Activated gamma-delta T cell (primary cell): Measurements from ENCODE around the gene GNB1L.

Experiments used
- DNase-seq: peaks from one replicate; lab custom pipeline; 2025; lab: John Stamatoyannopoulos, UW

Gene GNB1L

GRCh38 chr22:19808873-19809478 is 45.7 kb downstream of the GNB1L start:
- DNase-seq, result no peak

- no peak for DNase-seq
Measured at GRCh38 chr22:19807914-19808872, 46.5 kb downstream of the GNB1L start.

GRCh38 chr22:19807161-19807913 is 47.3 kb downstream of the GNB1L start:
- no peak for DNase-seq

DNA sequence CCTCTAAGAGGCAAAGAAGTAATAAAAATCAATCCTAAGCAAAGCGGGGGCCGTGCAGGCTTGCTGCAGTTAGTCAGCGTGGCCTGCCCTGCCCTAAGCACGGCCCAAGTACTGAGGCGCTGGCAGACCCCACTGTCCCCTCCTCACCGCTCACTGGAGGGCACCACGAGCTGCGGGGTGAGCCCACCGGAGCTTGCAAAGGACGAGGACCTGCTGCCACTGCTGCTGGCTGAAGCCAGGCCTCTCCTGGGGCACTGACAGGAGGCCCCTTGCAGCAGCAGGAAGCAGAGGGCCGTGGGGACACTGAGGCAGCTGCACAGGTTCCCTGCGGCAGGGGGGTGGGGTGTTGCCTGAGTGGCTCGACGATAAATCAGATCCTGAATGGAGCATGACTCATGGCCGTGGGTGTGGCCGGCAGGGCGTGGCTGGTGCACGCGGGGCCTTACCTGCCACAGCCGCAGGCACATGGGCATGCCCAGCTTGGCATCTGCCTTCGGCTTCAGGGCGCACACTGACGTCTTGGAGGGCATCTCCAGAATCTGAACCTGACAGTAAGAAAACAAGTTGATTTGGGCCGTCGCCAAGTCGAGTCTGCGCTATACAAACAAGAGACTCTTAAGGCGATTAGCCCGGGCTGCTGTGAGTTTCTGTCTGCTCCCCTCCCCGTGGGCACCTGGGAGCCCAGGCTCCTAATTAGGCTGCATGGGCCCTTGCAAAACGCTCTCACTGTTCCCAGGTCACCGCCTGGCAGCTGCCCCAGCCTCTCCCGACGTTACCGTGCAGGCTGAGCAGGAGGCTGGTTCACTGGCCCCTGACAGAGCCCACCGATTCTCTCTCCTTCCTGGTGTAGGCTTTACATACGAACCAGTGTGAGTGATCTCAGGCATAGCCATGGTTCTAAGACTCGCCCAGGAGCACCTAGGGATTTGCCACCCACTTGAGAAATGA is 48.2 kb downstream of the GNB1L start:
- no peak for DNase-seq

DNA sequence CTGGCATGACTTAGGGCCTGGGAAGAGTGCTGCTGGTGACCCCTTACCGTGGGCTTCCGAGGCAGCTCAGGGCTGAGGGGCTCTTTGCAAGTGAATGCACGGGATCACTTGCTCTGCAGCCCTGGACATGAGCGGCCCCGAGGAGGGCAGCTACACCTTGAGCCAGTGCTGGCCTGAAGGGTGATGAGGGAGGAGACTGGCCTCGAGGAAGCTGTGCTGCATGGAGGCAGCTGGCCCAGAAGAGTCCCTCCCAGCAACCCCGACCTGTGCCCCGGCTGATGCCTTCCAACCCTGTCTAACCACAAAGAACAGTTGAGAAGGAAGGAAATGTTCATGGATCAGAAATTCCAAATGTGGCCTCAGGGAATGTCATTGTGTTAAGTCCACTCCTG is 48.9 kb downstream of the GNB1L start:
- DNase-seq, result no peak

DNA sequence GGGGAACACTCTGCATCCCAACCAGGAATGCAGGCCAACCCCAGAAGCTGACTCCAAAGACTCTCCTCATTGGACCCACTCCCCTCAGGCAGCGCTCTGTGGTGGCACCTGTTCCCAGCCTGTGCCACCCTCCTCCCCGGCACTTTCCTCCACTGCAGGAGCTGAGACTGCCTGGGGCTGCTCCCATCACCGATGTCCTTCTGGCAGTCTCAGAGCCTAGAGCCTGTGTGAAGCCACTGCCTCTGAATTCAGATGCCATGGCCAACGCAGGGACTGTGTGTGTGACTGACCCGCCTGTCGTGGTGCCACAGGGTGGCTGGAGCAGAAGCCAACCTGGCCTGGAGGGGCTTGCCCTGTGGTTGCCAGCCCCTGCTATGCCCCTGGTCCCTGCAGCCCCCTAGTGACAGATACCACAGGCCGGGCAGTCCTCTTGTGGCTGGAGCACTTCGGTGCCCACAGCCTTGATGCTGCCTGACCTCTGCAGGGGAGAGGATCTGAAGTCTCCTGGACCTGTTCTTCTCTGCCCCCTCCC is 50.9 kb downstream of the GNB1L start:
- DNase-seq, result no peak

DNA sequence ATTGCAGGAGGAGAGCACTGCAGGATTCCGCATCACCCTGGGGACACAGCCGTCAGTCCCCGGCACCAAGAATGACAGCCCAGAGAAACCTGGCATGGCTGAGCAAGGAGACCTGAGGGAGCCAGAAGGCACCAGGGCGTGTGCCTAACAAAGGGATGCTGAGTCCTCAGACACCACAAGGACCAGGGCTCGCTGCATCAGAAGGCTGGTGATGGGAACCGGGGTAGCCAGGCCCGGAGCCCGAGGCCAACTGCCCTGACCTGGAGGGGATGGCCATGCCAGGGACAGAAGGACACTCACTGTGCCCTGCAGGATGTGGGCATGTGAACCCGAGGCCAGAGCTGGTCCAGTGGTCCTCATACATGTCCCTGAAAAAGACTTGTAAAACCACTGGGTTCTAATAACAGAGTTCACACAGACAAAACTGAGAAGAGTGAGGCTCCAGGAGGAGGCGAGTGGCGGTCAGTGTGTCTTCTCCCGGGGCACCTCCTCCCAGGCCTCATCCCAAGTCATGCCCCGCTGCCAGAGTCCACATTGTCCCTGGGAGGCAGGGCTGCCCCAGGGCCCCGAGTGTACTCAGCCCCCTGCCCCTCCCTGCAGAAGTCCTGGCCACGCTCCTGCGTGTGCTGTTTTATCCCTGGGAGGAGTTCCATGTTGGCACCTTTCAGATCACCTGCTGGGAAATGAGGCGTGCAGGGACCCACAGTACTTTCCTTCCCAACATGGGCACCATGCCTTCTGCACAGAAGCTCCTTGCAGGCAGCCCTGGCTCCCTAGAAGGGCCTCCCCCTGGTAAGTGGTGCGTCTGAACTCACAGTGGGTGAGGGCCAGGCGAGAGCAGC is 51.6 kb downstream of the GNB1L start:
- DNase-seq, result no peak

DNA sequence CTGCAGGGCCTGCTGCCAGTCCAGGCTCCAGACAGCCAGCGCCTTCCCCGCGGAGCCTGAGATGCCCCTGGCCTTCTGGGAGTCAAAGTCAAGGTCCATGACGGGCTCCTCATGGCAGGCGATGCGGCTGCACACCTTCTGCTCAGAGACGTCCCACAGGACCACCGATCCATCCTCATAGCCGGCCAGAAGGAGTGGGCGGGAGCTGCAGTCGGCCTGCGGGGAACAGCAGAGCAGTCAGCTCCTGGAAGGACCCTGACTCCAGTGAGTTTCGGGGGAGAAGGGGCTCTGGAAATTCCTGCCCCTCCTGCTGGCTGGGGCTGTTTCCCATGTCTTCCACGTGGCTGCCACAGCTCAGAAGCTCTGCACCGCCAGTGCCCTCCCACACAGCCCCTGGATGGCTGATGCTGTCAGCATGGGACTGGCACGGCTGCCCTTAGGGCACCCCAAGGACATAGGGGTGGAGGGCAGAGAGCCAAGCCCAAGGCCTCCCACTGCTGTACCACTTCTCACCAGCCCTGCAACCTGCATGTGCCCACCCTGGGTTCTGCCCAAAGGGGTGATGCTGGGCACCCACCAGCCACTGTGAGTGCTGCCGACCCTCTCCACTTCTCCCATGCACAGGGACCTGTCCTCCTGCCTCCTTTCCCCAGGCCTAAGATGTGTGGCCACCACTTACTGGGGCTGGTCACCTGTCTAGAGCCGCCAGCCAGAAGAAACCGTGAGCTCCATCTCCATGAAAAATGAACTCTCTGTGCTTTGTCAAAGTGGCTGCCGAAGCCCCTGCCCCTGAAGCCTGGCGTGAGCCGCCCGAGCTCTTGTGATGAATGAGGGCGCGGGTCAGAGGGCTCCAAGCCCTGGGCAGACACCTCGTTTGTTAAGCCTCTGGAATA is 52.4 kb downstream of the GNB1L start:
- no peak for DNase-seq

- DNase-seq, result no peak
Measured at GRCh38 chr22:19801340-19802000, 53.2 kb downstream of the GNB1L start.

DNA sequence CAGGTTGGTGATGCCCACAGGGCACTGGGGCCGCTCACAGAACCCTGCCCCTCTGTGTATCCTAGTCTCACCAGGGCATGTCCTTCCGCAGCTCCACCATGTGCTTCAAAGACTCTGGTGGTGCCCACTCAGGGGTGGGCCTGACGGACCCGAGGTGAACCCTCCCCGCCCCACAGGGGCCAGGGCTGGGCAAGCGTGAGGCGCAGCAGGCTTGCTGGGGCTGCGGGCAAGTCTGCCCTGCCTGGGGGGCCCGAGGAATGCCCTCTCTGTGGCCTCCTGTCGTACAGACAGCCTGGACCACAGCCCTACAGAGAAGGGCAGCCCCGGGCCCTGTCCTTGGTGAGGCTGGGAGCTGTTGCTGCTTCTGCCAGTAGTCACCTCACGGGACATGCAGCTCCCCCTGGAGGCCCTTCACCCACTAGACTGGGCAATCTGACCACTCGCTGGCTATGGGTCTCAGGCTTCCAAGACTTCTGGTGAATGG is 53.9 kb downstream of the GNB1L start:
- no peak for DNase-seq

GRCh38 chr22:19800306-19800705 is 54.4 kb downstream of the GNB1L start:
- DNase-seq, result no peak

- no peak for DNase-seq
Measured at GRCh38 chr22:19799322-19800190, 55.1 kb downstream of the GNB1L start.

GRCh38 chr22:19798891-19799293 is 55.8 kb downstream of the GNB1L start:
- DNase-seq, result no peak

GRCh38 chr22:19798003-19798665 is 56.5 kb downstream of the GNB1L start:
- no peak for DNase-seq

DNA sequence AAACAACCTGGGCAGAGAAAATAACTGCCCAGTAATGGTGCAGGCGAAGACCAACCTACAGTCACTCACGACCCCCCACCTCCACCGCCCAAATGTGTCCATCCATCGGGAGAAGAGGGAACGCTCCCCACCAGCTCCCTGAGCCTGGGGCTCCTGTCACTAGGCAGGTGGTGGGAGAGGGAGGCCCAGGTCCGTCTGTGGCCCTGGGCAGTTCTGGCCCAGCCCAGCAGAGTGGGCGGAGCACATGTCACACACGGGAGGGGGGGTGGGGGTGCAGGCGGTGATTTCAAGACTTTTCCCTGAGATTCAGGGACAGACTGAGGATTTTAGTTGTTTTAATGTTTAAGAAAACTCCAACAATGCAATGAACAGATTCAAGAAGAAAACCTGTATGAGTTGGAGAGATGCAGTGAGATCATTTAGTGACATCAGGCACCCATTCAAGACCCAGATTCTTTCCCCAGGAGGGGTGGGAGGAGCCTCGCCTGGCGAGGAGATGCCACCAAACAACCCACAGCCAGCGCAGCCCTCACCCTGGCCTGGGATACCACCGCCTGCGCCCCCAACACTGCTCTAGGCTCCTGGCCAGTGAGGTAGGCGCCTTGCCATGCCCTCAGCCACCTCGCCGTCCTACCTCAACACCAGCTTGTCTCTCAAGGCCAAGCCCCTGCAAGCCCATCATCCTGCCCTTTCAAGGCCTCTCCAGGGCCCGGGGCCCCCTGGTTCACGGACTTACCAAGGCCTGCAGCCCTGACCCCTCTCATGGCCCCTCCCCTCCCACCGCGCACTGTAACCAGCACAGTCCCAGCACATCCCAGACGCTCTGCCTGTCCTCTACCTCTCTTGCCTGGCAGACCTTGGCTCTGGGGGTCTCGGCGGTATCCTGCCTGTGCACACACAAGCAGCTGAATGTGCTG is 57.3 kb downstream of the GNB1L start:
- no peak for DNase-seq

DNA sequence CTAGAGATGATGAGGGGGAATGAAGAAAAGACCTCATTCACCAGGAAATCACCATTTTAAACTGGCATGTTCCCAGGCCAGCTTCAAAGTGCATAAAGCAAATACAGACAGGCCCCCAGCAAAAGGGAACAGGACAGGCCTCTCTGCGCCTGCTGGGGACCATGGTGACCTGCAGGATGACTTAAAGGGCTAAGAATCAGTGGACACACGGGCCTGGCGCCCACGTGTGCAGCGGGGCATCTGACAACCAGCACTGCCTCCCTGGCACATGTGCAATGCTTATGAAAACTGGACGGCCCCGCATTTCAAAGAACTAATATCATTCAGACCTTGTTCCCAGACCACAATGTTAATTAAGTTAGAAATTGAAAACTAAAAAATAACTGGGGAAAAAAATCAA is 58.5 kb downstream of the GNB1L start:
- DNase-seq, result no peak
